Measurements from ENCODE around the gene EMC8. TPM values are rescaled to one million over a fixed set of nuclear protein-coding genes. Genes with fewer than 3 reads are reported as not detected.

Gene EMC8
- polyA plus RNA-seq, 1 donor (not counting 4 experiments of a cell fraction or from before 2014, with no cell fraction given) = 38.5 TPM

DNA sequence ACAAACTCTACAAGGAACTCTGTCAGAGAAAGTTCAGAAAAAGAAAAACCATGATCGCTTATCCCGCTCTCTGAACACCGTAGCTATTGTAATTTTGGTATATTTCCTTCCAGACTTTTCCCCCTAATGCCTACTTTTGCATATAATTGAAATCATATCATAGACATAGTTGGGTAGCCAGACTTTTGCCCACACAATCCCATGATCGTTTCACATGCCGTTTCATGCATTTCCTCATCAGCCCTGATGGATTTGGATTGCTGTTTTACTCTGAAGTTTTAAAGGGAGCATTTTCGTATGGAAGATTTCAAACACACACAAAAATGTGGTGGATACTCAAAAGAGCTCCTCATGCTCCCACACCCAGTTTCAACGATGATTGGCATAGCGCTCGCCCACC lies 31.5 kb upstream of the EMC8 start:
- Histone ChIP-seq H4K20me1 (ENCODE audit: control insufficient read depth, extremely low read depth, insufficient read depth, low read length) (no peaks in the 10 kb centered on the region), H3K27ac (ENCODE audit: control insufficient read depth, insufficient read depth, low read length) (no peak overlapping the region), H3K9me1 (ENCODE audit: control insufficient read depth, extremely low read depth, insufficient read depth, low read length) (no peaks in the 10 kb centered on the region), H3K9me3 (ENCODE audit: control insufficient read depth, low read depth, low read length) (peaks cover 2% of the 10 kb centered on the region), H3K36me3 (ENCODE audit: control insufficient read depth in 2 of 2, extremely low read depth in 1 of 2, insufficient read depth in 2 of 2, low read length in 2 of 2) (no peaks in the 10 kb centered on the region), H2AFZ (ENCODE audit: control insufficient read depth, low read length) (no peak overlapping the region), H3K27me3 (ENCODE audit: control insufficient read depth, extremely low read depth, insufficient read depth, low read length) (peaks cover under 1% of the 10 kb centered on the region), H3K4me1 (ENCODE audit: control insufficient read depth, extremely low read depth, insufficient read depth, low read length) (no peaks in the 10 kb centered on the region), H3K79me2 (ENCODE audit: control insufficient read depth, insufficient read depth, low read length) (no peaks in the 10 kb centered on the region), H3K4me2 (ENCODE audit: control insufficient read depth, extremely low read depth, insufficient read depth, low read depth, low read length) (no peak overlapping the region), H3K4me3 (ENCODE audit: control insufficient read depth in 2 of 3, extremely low read depth in 1 of 3, insufficient read depth in 2 of 3, low read depth in 1 of 3, low read length in 3 of 3) (no peak overlapping the region), H3K9ac (ENCODE audit: control insufficient read depth, extremely low read depth, insufficient read depth, low read length) (no peak overlapping the region)
- DNase-seq (ENCODE audit: low read depth, low spot score) = no peak
- dilution Hi-C loops (cut with MboI; ENCODE audit: extremely low pct_ligation_motif_present, low sequenced_read_pairs) = no loop called here
- FAIRE-seq = no peak
- TF ChIP-seq EZH2 (IDR thresholded peaks at IDR 0.05; ENCODE audit: low read length) (no peak), CTCF (optimal IDR thresholded peaks at IDR 0.05 in 1 of 3, IDR thresholded peaks at IDR 0.05 in 1 of 3, conservative IDR thresholded peaks at IDR 0.05 in 1 of 3; ENCODE audit: extremely low read depth in 1 of 3, insufficient read depth in 2 of 3, low read length in 3 of 3) (no peak)

GRCh38 chr16:85829751-85830445 lies 30.6 kb upstream of the EMC8 start:
- TF ChIP-seq CTCF (optimal IDR thresholded peaks at IDR 0.05 in 1 of 3, IDR thresholded peaks at IDR 0.05 in 1 of 3, conservative IDR thresholded peaks at IDR 0.05 in 1 of 3; ENCODE audit: extremely low read depth in 1 of 3, insufficient read depth in 2 of 3, low read length in 3 of 3) (no peak), EZH2 (IDR thresholded peaks at IDR 0.05; ENCODE audit: low read length) (no peak)
- Histone ChIP-seq H3K9me1 (ENCODE audit: control insufficient read depth, extremely low read depth, insufficient read depth, low read length) (no peaks in the 10 kb centered on the region), H4K20me1 (ENCODE audit: control insufficient read depth, extremely low read depth, insufficient read depth, low read length) (no peaks in the 10 kb centered on the region), H3K9me3 (ENCODE audit: control insufficient read depth, low read depth, low read length) (peaks cover 2% of the 10 kb centered on the region), H3K4me1 (ENCODE audit: control insufficient read depth, extremely low read depth, insufficient read depth, low read length) (no peaks in the 10 kb centered on the region), H3K4me2 (ENCODE audit: control insufficient read depth, extremely low read depth, insufficient read depth, low read depth, low read length) (no peak overlapping the region), H3K4me3 (ENCODE audit: control insufficient read depth in 2 of 3, extremely low read depth in 1 of 3, insufficient read depth in 2 of 3, low read depth in 1 of 3, low read length in 3 of 3) (no peak overlapping the region), H3K27ac (ENCODE audit: control insufficient read depth, insufficient read depth, low read length) (no peak overlapping the region), H3K36me3 (ENCODE audit: control insufficient read depth in 2 of 2, extremely low read depth in 1 of 2, insufficient read depth in 2 of 2, low read length in 2 of 2) (no peaks in the 10 kb centered on the region), H3K9ac (ENCODE audit: control insufficient read depth, extremely low read depth, insufficient read depth, low read length) (no peak overlapping the region), H2AFZ (ENCODE audit: control insufficient read depth, low read length) (no peak overlapping the region), H3K79me2 (ENCODE audit: control insufficient read depth, insufficient read depth, low read length) (no peaks in the 10 kb centered on the region), H3K27me3 (ENCODE audit: control insufficient read depth, extremely low read depth, insufficient read depth, low read length) (no peaks in the 10 kb centered on the region)
- DNase-seq (ENCODE audit: low read depth, low spot score) = no peak
- dilution Hi-C loops (cut with MboI; ENCODE audit: extremely low pct_ligation_motif_present, low sequenced_read_pairs) = no loop called here
- FAIRE-seq = no peak
